Lung (tissue), 13 donors: Measurements from ENCODE around the gene TENT5A. TPM values are rescaled to one million over a fixed set of nuclear protein-coding genes. Genes with fewer than 3 reads are reported as not detected.
A peak's percentile ranks its signal among the peaks of the same experiment; 100 is the strongest.

Source experiments
- ATAC-seq: fragments of 200-7000 bp; cut with Tn5 transposase; one replicate; pipeline ENCODE4 v1.9.1; 2020; ENCODE audit warnings: moderate number of reproducible peaks; ENCODE audit not compliant: insufficient read depth, low FRiP score
- DNase-seq, 3 donors: peaks; one replicate each; pipeline ENCODE4 v3.0.0-alpha.2; 2013 to 2017
- H3K27ac ChIP-seq, 2 donors: one replicate each; pipeline ENCODE4 v1.5.1; 2013; ENCODE audit warnings: mild to moderate bottlenecking in 2 of 2, moderate library complexity in 2 of 2, control low read depth in 1 of 2, inconsistent platforms in 1 of 2, low read depth in 1 of 2, low read length in 1 of 2
- H3K27me3 ChIP-seq, 3 donors: one replicate each; pipeline ENCODE4 v1.5.1; 2013; ENCODE audit warnings: low read length in 2 of 3; ENCODE audit not compliant: control insufficient read depth in 3 of 3, insufficient read depth in 3 of 3
- H3K36me3 ChIP-seq, 4 donors: one replicate each; pipeline ENCODE4 v1.5.1; 2013; ENCODE audit warnings: low read length in 4 of 4, mild to moderate bottlenecking in 1 of 4, moderate library complexity in 1 of 4; ENCODE audit not compliant: control insufficient read depth in 4 of 4, insufficient read depth in 4 of 4
- H3K4me1 ChIP-seq, 5 donors: one replicate each; pipeline ENCODE4 v1.5.1; 2013; ENCODE audit warnings: low read length in 5 of 5, mild to moderate bottlenecking in 2 of 5, moderate library complexity in 1 of 5; ENCODE audit not compliant: control insufficient read depth in 5 of 5, insufficient read depth in 5 of 5
- H3K4me3 ChIP-seq: one replicate; pipeline ENCODE4 v1.5.1; 2013; ENCODE audit warnings: mild to moderate bottlenecking, control low read depth, moderate library complexity
- H3K9ac ChIP-seq, 2 donors: one replicate each; pipeline ENCODE4 v1.5.1; 2013; ENCODE audit warnings: low read length in 2 of 2, control low read depth in 1 of 2; ENCODE audit not compliant: insufficient read depth in 1 of 2
- H3K9me3 ChIP-seq, 4 donors: one replicate each; pipeline ENCODE4 v1.5.1; 2013; ENCODE audit warnings: low read length in 3 of 4, mild to moderate bottlenecking in 1 of 4, moderate library complexity in 1 of 4; ENCODE audit not compliant: control insufficient read depth in 4 of 4, insufficient read depth in 3 of 4
- CTCF ChIP-seq: IDR thresholded peaks from 2 replicates; pipeline ENCODE4 v1.5.1; 2012; ENCODE audit warnings: mild to moderate bottlenecking; ENCODE audit errors: control extremely low read depth, extremely low read depth
- WGBS, 2 donors: extraction: QIAGEN DNeasy Blood & Tissue Kit; methylation state at CpG; one replicate each; pipeline ENCODE4 v1.1.7; 2013; 5-methylcytosine and 5-hydroxymethylcytosine counted together
- polyA plus RNA-seq, 2 donors: library from polyadenylated mRNA; stranded (reverse); fragments of 200-250 nt; gene quantifications; one replicate each; pipeline ENCODE4 v1.2.1, GENCODE V29; 2013
- small RNA-seq: library from RNA; depleted of rRNA; stranded (forward); fragments of <200 nt; gene quantifications from one replicate; pipeline ENCODE3, GENCODE V24; 2014; ENCODE audit warnings: low replicate concordance
- total RNA-seq, 2 donors: library from RNA; depleted of rRNA in 1 of 2; stranded (reverse); fragments of >200 nt in 1 of 2; gene quantifications; one replicate each; pipeline ENCODE4 v1.2.1, GENCODE V29; 2014 to 2021
- donor health status: control.
- donor health status: control.
- donor health status: Bipolar disorder and iron deficiency.
- donor health status: healthy.
- donor health status: DM: yes; HTN: yes; CAD: no.

TENT5A gene
- total and polyA plus RNA-seq, 4 donors: 3.7 to 29.8 (median 9.1) TPM

GRCh38 chr6:81696524-81696923 is 56.0 kb downstream of the TENT5A start:
- Histone ChIP-seq H3K4me3 (no peak overlapping the region), H3K9me3 (no peaks in the 10 kb centered on the region), H3K27me3 (no peaks in the 10 kb centered on the region), H3K27ac (peak overlapping the region in 1 of 2 donors; percentile 53), H3K9ac (no peak overlapping the region), H3K36me3 (no peaks in the 10 kb centered on the region), H3K4me1 (peaks cover 0 to 6% (median 0%) of the 10 kb centered on the region in 5 donors)
- no peak for TF ChIP-seq CTCF
- no peak for ATAC-seq
- no peak for DNase-seq
- WGBS, 2 donors: 80 to 89% methylated on average over 3 of the region's 3 CpGs

Small RNA genes within 50 kb of the gene (small RNA-seq; reads per million reads assigned to genes)
- not detected for gene AL078599.1
- gene RF00156: not detected
